Muscle layer of colon (tissue), 2 donors: ENCODE results near the gene CAB39L.

Experiments
- H3K27ac ChIP-seq: one replicate; pipeline ENCODE4 v1.7.0; 2013; ENCODE audit warnings: low read depth, mild to moderate bottlenecking, low read length, moderate library complexity
- H3K27me3 ChIP-seq, 2 donors: one replicate each; pipeline ENCODE4 v1.7.0; 2013; ENCODE audit warnings: low read length in 2 of 2, mild to moderate bottlenecking in 2 of 2; ENCODE audit not compliant: insufficient read depth in 2 of 2, control insufficient read depth in 1 of 2
- H3K36me3 ChIP-seq: one replicate; pipeline ENCODE4 v1.7.0; 2013; ENCODE audit warnings: mild to moderate bottlenecking, low read length; ENCODE audit not compliant: insufficient read depth
- H3K4me1 ChIP-seq: one replicate; pipeline ENCODE4 v1.7.0; 2013; ENCODE audit warnings: mild to moderate bottlenecking, low read length; ENCODE audit not compliant: insufficient read depth
- H3K4me3 ChIP-seq, 2 donors: one replicate each; pipeline ENCODE4 v1.7.0; 2013; ENCODE audit warnings: low read length in 2 of 2, low read depth in 1 of 2, mild to moderate bottlenecking in 1 of 2, moderate library complexity in 1 of 2
- H3K9ac ChIP-seq: one replicate; pipeline ENCODE4 v1.7.0; 2013; ENCODE audit warnings: low read length
- H3K9me3 ChIP-seq: one replicate; pipeline ENCODE4 v1.7.0; 2013; ENCODE audit warnings: mild to moderate bottlenecking, low read length
- donor health status: abdominal sarcoma.
- donor health status: Adenocarcinoma of cecum.

CAB39L gene

DNA sequence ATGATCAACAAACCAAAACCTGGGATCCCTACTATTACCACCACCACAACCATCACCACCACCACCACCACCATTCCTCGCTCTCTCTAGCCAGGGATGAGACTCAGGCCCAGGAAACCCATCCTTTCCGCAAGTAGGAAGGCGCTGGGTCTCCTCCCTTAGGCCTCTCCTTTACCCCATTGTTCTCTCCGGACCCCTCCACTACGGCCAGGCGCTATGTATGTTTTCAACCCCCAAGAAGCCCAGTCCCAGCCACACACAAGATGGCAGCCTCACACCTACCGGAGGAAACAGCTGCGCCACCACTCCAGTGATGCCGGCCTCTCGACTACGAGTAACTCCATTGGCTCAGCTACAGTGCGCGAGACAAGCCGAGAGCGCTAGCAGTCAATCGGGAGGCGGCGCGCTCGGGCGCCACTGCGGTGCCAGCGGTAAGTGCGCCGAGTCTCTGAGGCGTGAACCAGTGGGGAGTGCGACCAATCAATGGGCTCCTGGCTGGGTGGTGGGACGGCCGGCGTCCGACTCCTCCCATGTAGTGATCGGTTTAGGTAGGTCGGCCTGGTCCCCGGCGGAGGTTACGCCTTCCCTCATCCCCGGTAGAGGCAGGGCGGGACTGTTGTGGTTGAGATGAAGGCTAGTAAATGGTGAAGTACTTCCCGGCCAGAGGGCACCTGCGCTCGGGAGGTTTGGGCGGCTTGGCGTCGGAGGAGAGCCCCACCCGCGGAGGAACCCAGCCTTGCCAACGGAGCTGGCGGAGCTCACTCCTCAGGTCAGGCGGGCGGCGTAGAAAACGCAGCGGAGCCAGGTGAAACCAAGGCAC, at the start of gene CAB39L, which contains the start of gene SETDB2:
Gene CAB39L, minus strand, starts transcription at position 361 of the 820 bp plus-strand sequence. CDS start 61,154 bp downstream, outside the sequence.
Gene SETDB2, plus strand, starts transcription at position 571 of the 820 bp plus-strand sequence. CDS start 7,620 bp downstream, outside the sequence.
- peak within 1 kb of the TSS; percentile 57 for H3K9ac ChIP-seq
- H3K36me3 ChIP-seq = no peaks in the 10 kb centered on the region
- H3K27ac ChIP-seq = peak within 1 kb of the TSS; percentile 88
- no peaks in the 10 kb centered on the region for H3K27me3 ChIP-seq
- peak within 1 kb of the TSS; percentile 63 to 76 for H3K4me3 ChIP-seq
- no peaks in the 10 kb centered on the region for H3K9me3 ChIP-seq
- peaks cover 8% of the 10 kb centered on the region for H3K4me1 ChIP-seq

DNA sequence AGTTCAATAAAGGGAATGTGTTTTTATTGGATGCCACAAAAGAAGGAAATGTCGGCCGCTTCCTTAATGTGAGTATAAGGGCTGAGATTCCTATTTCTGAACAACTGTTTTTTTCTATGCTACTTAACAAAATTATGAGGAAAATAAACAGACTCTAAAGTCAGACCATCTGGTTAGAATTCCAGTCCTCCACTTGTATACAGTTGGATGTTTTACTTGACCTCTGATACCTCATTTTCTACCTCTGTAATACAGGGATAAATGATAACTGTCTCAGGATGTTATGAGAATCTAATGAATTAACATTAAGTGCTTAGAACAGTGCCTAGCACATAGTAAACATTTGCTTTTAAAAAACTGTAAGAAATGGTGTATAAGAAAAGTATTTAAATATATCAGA, 44.7 kb upstream of the CAB39L start:
- Histone ChIP-seq H3K9me3 (no peaks in the 10 kb centered on the region), H3K27me3 (no peaks in the 10 kb centered on the region), H3K27ac (no peak overlapping the region), H3K9ac (no peak overlapping the region), H3K4me1 (no peaks in the 10 kb centered on the region), H3K36me3 (peaks cover 13% of the 10 kb centered on the region), H3K4me3 (no peak overlapping the region)

DNA sequence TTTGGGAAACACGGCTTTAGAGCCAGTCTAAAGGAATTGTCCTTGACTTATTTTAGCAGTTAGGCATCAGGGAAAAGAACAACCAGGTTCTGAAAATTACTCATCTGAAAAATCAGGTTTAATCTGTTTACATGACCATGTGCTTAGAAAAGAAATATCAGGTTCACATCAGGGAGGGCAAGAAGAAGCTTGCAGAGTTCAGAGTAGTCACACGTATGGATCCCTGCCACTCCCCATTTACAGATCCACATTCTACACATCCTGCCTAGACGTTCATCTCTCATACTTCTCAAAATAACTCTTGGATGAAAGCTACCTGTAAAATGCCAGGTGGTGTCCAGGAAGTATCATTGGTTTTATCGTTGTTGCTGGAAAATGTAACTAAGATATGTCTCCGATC, 37.9 kb upstream of the CAB39L start:
- Histone ChIP-seq H3K4me1 (no peaks in the 10 kb centered on the region), H3K9ac (no peak overlapping the region), H3K27ac (no peak overlapping the region), H3K36me3 (peaks cover 35% of the 10 kb centered on the region), H3K27me3 (no peaks in the 10 kb centered on the region), H3K9me3 (no peaks in the 10 kb centered on the region), H3K4me3 (no peak overlapping the region)

DNA sequence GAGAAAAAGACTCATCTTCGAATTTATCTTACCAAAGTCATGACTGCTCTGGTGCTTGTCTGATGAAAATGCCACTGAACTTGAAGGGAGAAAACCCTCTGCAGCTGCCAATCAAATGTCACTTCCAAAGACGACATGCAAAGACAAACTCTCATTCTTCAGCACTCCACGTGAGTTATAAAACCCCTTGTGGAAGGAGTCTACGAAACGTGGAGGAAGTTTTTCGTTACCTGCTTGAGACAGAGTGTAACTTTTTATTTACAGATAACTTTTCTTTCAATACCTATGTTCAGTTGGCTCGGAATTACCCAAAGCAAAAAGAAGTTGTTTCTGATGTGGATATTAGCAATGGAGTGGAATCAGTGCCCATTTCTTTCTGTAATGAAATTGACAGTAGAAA, 32.7 kb upstream of the CAB39L start:
- H3K27me3 ChIP-seq = no peaks in the 10 kb centered on the region
- peaks cover 41% of the 10 kb centered on the region for H3K36me3 ChIP-seq
- no peak overlapping the region for H3K9ac ChIP-seq
- H3K27ac ChIP-seq = no peak overlapping the region
- H3K9me3 ChIP-seq = no peaks in the 10 kb centered on the region
- no peak overlapping the region for H3K4me3 ChIP-seq
- no peaks in the 10 kb centered on the region for H3K4me1 ChIP-seq

DNA sequence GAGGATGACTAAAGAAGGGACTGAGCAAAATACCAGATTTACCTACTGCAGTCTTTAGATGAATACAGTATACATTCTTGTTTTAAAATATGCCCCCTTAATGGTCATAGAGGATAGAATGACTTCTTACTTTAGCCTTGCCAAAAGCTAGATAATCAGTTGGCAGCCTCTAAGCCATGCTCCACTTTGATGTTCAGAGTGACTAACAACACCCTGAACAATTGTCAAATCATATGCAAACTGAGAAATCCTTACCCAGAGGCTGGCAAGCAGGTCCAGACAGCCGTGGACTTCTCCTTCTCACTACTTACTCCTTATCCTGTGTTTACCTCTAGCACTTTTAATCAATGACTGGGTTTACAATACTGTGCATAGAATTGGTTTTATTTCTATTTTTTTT, 28.3 kb upstream of the CAB39L start:
- Histone ChIP-seq H3K27me3 (no peaks in the 10 kb centered on the region), H3K27ac (no peak overlapping the region), H3K4me1 (no peaks in the 10 kb centered on the region), H3K9me3 (no peaks in the 10 kb centered on the region), H3K36me3 (peaks cover 26% of the 10 kb centered on the region), H3K4me3 (no peak overlapping the region), H3K9ac (no peak overlapping the region)

DNA sequence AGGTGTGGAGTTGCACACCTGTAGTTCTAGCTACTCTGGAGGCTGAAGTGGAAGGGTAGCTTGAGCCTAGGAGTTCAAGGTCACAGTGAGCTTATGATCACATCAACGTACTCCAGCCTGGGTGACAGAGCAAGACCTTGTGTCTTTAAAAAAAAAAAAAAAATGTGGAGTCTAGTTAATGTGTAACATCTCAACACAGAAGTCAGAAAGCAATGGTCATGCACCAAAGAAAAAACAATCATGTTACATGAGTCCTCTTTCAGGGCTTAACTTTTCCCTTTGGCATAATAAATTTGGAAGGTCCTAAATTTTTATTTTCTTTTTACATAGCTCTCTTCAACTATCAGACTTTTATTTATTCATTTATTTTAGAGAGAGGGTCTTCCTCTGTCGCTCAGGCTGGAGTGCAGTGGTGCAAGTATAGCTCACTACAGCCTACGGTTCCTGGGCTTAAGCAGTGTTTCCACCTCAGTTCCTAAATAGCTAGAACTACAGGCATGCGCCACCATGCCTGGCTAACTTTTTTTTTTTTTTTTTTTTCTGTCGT, 22.5 kb upstream of the CAB39L start:
- H3K36me3 ChIP-seq = peaks cover 42% of the 10 kb centered on the region
- no peaks in the 10 kb centered on the region for H3K4me1 ChIP-seq
- peaks cover 6% of the 10 kb centered on the region for H3K9me3 ChIP-seq
- no peak overlapping the region for H3K27ac ChIP-seq
- H3K4me3 ChIP-seq = no peak overlapping the region
- H3K9ac ChIP-seq = no peak overlapping the region
- H3K27me3 ChIP-seq = no peaks in the 10 kb centered on the region

DNA sequence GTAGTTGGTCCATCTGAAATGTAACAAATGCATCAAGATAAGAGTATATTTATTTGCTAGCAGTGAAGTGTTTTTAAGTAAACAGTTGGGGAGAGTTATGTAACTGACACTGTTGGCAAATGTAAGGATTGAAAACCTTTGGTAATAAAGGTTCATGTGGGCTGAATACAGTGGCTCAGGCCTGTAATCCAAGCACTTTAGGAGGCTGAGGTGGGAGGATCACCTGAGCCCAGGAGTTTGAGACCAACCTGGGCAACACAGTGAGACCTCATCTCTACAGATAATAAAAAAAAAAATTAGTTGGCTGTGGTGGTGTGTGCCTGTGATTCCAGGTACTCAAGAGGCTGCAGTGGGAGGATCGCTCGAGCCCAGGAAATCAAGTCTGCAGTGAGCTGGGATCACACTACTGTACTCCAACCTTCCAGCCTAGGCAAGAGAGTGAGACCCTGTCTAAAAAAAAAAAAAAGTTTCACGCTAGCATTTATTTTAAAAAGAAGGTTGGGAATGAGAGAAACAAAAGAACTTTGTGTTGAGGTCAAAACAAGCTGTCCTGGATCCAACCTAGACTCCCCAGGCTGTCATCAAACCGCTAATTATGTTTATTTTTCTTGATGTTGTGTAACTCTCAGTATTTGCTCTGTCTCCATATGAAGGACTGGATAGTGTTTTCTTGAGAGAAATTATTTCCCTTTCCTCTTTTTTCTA, 20.9 kb upstream of the CAB39L start:
- no peak overlapping the region for H3K27ac ChIP-seq
- H3K36me3 ChIP-seq = peaks cover 46% of the 10 kb centered on the region
- no peaks in the 10 kb centered on the region for H3K27me3 ChIP-seq

DNA sequence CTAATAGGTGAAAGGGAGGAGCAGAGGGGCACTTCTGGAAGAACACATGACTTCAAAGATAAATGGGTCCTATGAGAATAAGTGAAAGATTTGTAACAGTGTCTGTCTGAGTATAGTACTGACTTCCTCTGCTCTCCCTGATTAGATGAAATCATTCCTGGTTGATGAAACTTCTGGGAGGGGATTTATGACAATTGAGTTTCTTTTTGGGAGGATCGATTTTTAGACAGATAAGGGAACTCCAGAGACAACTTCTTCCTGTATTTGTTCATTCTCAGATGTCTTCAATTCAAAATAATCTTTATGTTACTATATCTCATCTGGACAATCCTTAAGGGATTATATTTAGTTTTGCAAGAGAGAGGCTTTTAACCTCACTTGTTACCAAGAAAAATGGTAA, 20.2 kb upstream of the CAB39L start:
- Histone ChIP-seq H3K4me3 (no peak overlapping the region), H3K4me1 (no peaks in the 10 kb centered on the region), H3K9ac (no peak overlapping the region), H3K27me3 (no peaks in the 10 kb centered on the region), H3K36me3 (peaks cover 43% of the 10 kb centered on the region), H3K9me3 (peaks cover 6% of the 10 kb centered on the region), H3K27ac (no peak overlapping the region)

More for the DNA sequence above, 20.9 kb upstream of the CAB39L start:
- no peak overlapping the region for H3K9ac ChIP-seq
- H3K4me3 ChIP-seq = no peak overlapping the region
- H3K4me1 ChIP-seq = no peaks in the 10 kb centered on the region
- peaks cover 6% of the 10 kb centered on the region for H3K9me3 ChIP-seq

DNA sequence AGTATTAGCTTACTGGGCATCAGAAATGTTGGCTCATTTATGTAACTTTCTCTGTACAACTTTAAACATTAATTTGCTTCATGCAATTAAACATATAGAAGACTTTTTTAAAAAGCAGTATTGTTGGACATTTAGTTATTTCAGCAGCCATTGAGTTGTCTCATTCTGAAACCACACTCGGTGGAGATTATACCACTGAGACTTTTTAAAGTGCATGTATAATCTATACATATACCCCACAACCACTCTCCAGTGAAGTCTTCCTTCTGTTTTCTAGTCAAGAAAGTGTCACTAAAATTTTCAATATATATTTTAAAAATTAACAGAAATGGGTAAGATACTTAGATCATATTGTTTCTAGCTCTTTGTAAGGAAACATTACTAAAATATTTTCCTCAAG, 15.7 kb upstream of the CAB39L start:
- Histone ChIP-seq H3K27ac (no peak overlapping the region), H3K4me3 (no peak overlapping the region), H3K4me1 (no peaks in the 10 kb centered on the region), H3K9me3 (peaks cover 6% of the 10 kb centered on the region), H3K9ac (no peak overlapping the region), H3K36me3 (peaks cover 36% of the 10 kb centered on the region), H3K27me3 (no peaks in the 10 kb centered on the region)

DNA sequence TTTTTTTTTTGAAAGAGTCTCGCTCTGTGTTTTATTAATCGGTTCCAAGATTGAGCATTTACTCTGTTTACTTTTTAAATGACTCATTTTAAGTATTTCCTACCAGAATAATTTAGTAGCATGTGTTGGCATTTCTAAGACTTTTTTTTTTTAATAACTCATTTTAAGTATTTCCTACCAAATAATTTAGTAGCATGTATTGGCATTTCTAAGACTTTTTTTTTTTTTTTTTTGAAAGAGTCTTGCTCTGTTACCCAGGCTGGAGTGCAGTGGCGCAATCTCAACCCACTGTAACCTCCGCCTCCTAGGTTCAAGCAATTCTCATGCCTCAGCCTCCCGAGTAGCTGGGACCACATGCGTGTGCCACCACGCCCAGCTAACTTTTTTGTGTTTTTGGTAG, 13.4 kb upstream of the CAB39L start:
- Histone ChIP-seq H3K4me3 (no peak overlapping the region), H3K36me3 (peaks cover 15% of the 10 kb centered on the region), H3K9me3 (no peaks in the 10 kb centered on the region), H3K4me1 (no peaks in the 10 kb centered on the region), H3K9ac (no peak overlapping the region), H3K27ac (no peak overlapping the region), H3K27me3 (no peaks in the 10 kb centered on the region)

DNA sequence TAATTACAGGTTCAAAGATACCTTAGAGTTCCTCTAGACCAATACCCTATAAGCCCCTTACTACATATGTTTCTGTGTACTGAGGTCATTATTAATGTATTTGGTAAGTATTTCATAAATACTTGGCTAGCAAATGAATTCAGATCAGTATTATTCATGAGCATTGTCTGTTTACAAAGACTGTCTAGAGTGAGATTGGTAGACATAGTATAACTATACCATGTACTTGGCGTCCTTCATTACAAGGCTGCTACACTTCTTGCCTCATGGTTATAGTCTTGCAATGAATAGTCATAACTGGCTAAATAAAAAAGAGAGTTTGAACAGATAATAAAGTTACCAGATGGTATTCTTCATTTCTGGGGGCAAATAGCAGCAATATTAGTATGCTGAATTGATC, 12.3 kb upstream of the CAB39L start:
- no peaks in the 10 kb centered on the region for H3K9me3 ChIP-seq
- H3K36me3 ChIP-seq = peaks cover 5% of the 10 kb centered on the region
- no peaks in the 10 kb centered on the region for H3K27me3 ChIP-seq
- H3K9ac ChIP-seq = no peak overlapping the region
- H3K4me3 ChIP-seq = no peak overlapping the region
- H3K4me1 ChIP-seq = no peaks in the 10 kb centered on the region
- H3K27ac ChIP-seq = no peak overlapping the region
